ENCODE data around the gene DIPK2A.
A peak's percentile ranks its signal among the peaks of the same experiment; 100 is the strongest.

DIPK2A gene

GRCh38 chr3:143971359-143972154 lies at the start of gene DIPK2A:
TSS of gene DIPK2A (plus strand) at chr3:143971823. CDS start at chr3:143972333, 510 bp downstream.
- DNase-seq: peak; percentile 93

GRCh38 chr3:143924522-143925285 lies 46.9 kb upstream of the DIPK2A start:
- no peak for DNase-seq

DNA sequence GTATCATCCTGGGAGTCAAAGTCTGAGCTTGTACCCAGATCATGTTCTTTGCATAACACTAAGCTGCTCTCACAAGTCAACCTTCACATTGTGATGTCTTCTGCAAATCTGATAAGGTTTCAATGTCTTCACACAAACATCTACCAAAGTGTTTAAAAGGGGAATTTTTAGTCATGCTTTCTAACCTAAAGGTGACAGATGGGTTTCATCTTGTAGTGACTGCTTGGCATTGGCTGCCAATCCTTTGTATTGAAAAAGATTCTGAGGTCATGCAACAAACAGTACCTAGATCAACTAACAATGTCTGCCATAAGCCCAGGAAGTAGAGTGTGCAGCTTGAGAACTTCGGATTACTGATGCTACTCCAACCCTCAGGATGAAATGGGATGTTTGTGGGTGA lies 43.6 kb upstream of the DIPK2A start:
- DNase-seq: no peak

- no peak for DNase-seq
These were observed 42.9 kb upstream of the DIPK2A start for GRCh38 chr3:143928541-143929255.

DNA sequence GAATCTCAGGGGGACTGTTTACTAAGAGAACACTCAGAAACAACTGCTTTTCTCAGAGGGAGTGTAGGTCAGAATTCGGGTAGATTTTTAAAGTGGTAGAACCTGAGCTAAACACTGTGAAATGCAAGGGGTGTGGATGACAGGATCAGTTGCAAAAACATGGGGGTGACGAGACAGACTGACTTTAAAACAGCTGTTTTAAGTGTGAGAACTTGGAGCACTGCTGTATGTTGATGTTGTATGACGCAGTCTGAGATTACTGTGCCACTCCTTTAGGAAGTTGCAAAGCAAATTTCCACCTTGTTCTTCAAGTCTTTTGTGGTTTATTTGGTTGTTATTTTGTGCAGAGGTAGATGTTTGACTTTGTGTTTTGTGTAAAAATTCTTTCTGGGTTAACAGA lies 36.8 kb upstream of the DIPK2A start:
- DNase-seq: no peak

GRCh38 chr3:143935678-143936077 lies 35.9 kb upstream of the DIPK2A start:
- DNase-seq: no peak

GRCh38 chr3:143950810-143951209 lies 20.8 kb upstream of the DIPK2A start:
- no peak for DNase-seq

GRCh38 chr3:143951351-143951971 lies 20.2 kb upstream of the DIPK2A start:
- DNase-seq: peak; percentile 7 to 9

GRCh38 chr3:143952569-143953072 lies 19.0 kb upstream of the DIPK2A start:
- no peak for DNase-seq

- no peak for DNase-seq
These were observed 16.5 kb upstream of the DIPK2A start for GRCh38 chr3:143955113-143955512.

DNA sequence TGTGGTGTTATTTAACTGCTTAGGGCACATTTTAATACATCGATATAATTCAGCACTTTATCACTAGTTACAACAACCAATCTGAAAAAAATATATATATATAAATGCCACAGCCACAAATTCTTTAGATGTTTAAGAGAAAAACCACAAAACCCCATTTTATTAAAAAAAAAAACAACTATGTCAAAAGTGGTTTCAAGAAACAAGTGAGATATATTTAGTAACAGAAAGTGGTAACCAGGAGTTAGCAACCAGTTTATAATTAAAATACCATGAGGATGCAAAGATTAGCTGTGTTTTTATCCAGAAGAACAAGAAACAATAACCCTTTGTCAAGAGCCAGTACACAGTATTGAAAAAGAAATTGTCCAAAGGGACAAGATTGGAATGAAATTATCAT lies 14.8 kb upstream of the DIPK2A start:
- DNase-seq: no peak

DNA sequence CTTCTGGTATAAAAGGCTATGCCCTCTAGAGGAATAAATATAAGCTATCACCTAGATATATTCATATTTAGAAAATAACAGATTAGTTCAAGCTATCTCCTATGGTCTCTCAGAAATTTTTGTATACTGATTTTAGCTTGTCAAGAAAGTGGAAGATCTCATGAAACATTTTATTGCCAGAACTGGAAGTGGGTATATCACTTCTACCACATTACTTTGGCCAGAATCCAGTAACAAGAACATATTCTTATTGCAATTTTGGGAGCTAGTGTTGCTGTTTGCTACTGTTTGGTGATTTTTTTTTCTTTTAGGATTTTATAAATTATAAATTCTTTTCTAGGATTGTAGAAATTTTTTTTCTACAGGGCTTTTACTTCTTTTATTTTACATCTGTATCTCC lies 14.2 kb upstream of the DIPK2A start:
- DNase-seq: no peak

- DNase-seq: no peak
These were observed 12.7 kb upstream of the DIPK2A start for GRCh38 chr3:143958966-143959365.

GRCh38 chr3:143961342-143961741 lies 10.3 kb upstream of the DIPK2A start:
- no peak for DNase-seq

DNA sequence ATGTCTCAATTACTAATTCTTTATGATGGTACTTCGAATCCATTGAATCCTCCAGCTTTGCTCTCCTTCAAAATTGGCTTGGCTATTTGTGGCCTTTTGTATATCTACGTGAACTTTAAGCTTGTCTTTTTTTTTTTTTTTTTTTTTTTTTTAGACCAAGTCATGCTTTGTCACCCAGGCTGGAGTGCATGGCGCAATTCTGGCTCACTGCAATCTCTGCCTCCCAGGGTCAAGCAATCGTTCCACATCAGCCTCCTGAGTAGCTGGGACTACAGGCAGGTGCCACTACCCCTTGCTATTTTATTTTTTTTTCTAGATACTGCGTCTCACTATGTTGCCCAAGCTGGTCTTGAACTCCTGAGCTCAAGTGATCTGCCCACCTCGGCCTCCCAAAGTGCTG lies 7.7 kb upstream of the DIPK2A start:
- no peak for DNase-seq

- peak; percentile 37 to 48 for DNase-seq
These were observed 757 bp upstream of the DIPK2A start for GRCh38 chr3:143970773-143971358.

GRCh38 chr3:143972155-143972504 lies 507 bp downstream of the DIPK2A start:
- no peak for DNase-seq

DNA sequence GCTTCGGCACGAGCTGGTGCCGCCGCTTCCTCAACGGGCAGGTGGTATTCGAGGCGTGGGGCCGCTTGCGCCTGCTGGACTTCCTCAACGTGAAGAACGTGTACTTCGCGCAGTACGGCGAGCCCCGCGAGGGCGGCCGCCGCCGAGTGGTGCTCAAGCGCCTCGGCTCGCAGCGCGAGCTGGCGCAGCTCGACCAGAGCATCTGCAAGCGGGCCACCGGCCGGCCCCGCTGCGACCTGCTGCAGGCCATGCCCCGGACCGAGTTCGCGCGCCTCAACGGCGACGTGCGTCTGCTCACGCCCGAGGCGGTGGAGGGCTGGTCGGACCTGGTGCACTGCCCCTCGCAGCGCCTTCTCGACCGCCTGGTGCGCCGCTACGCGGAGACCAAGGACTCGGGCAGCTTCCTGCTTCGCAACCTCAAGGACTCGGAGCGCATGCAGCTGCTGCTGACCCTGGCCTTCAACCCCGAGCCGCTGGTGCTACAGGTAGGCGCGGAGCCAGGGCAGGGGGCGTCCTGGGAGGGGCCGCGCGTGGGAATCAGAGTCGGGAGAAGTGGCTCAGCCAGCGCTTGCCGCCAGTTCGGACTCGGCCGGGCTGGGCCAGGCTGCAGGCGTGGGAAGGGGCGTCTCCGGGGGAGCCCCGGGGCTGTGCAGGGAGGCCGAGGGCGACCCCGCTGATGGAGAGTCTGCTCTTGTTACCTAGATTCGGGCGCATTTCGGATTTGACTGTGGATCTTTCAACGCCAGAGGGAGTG lies 1.1 kb downstream of the DIPK2A start:
- peak; percentile 49 to 56 for DNase-seq

- DNase-seq: no peak
These were observed 1.8 kb downstream of the DIPK2A start for GRCh38 chr3:143973259-143974021.

- no peak for DNase-seq
These were observed 2.9 kb downstream of the DIPK2A start for GRCh38 chr3:143974271-143975238.
